ENCODE data around the gene SEC24C.
"Not testable (repeated sequence)": the region's sequence is repeated elsewhere in the genome, so short reads cannot be mapped to it uniquely, and the experiment has no call there.

GRCh38 chr10:73720561-73720960 is 23.6 kb upstream of the SEC24C start:
- TF ChIP-seq ZNF652 (CRISPR knock-in tag; IDR thresholded peaks at IDR 0.05; ENCODE audit: borderline replicate concordance, low read depth); PTBP1 (IDR thresholded peaks at IDR 0.05; ENCODE audit: low read depth, low read length, poor library complexity, severe bottlenecking); YY1 (IDR thresholded peaks at IDR 0.05; ENCODE audit: insufficient read depth, insufficient replicate concordance, low read depth, low read length); ZBTB43 (CRISPR knock-in tag; conservative IDR thresholded peaks at IDR 0.05); MBNL3 (CRISPR knock-in tag; conservative IDR thresholded peaks at IDR 0.05); SNAPC2 (CRISPR knock-in tag; IDR thresholded peaks at IDR 0.05); EP300 (IDR thresholded peaks at IDR 0.05; ENCODE audit: low read depth in 2 of 2, low read length in 2 of 2); EP300 (CRISPR knock-in tag; IDR thresholded peaks at IDR 0.05; ENCODE audit: borderline replicate concordance); ZBTB38 (CRISPR knock-in tag; IDR thresholded peaks at IDR 0.05); PBX3 (CRISPR knock-in tag; IDR thresholded peaks at IDR 0.05; ENCODE audit: borderline replicate concordance): not testable (repeated sequence)
- TF ChIP-seq, protein P1, sequence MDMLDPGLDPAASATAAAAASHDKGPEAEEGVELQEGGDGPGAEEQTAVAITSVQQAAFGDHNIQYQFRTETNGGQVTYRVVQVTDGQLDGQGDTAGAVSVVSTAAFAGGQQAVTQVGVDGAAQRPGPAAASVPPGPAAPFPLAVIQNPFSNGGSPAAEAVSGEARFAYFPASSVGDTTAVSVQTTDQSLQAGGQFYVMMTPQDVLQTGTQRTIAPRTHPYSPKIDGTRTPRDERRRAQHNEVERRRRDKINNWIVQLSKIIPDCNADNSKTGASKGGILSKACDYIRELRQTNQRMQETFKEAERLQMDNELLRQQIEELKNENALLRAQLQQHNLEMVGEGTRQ (IDR thresholded peaks at IDR 0.05; ENCODE audit: low read depth, low read length) = not testable (repeated sequence)
- TF ChIP-seq, protein P1 (CRISPR knock-in tag; IDR thresholded peaks at IDR 0.05; ENCODE audit: borderline replicate concordance) = not testable (repeated sequence)

All from HepG2 (cell line).